ENCODE data around the gene GLIPR1L2. TPM values are rescaled to one million over a fixed set of nuclear protein-coding genes. Genes with fewer than 3 reads are reported as not detected.

The GLIPR1L2 gene
- total and polyA plus RNA-seq, 2 donors (not counting 1 experiment from before 2014, with no cell fraction given): 0.37 to 0.91 TPM

GRCh38 chr12:75366629-75367028 is 24.3 kb upstream of the GLIPR1L2 start:
- Mint-ChIP-seq H3K9me3 (ENCODE audit: insufficient read depth) (no peaks in the 10 kb centered on the region), H3K4me1 (no peaks in the 10 kb centered on the region), H3K4me3 (no peak overlapping the region), H3K27ac (no peak overlapping the region), H3K27me3 (no peaks in the 10 kb centered on the region)
- no peak overlapping the region for H3K27ac ChIP-seq (ENCODE audit: low read length in 2 of 2)
- no peak overlapping the region for H3K4me3 ChIP-seq (ENCODE audit: control extremely low read depth in 1 of 5, extremely low read depth in 1 of 5, insufficient read depth in 1 of 5, low read depth in 2 of 5, low read length in 4 of 5)
- intact Hi-C loops (cut with micrococcal nuclease): no loop called here
- no peaks in the 10 kb centered on the region for H4K20me1 ChIP-seq (ENCODE audit: control insufficient read depth, insufficient read depth, low read length, poor library complexity, severe bottlenecking)
- H3K4me1 ChIP-seq (ENCODE audit: control insufficient read depth in 2 of 2, insufficient read depth in 2 of 2, low read length in 2 of 2): no peaks in the 10 kb centered on the region
- H3K9ac ChIP-seq (ENCODE audit: low read length): no peak overlapping the region
- no CpG with 5 or more reads among the region's 1 CpG for WGBS (ENCODE audit: insufficient coverage)
- H3K9me3 ChIP-seq (ENCODE audit: control extremely low read depth in 1 of 3, control insufficient read depth in 2 of 3, insufficient read depth in 1 of 3, low read length in 2 of 3): no peaks in the 10 kb centered on the region
- ChIA-PET CTCF (interaction anchor here (1.1 kb wide), 1 partner anchor 34 kb away, joined by 3 read pairs; no protein-coding TSS in a partner anchor), POLR2A (no interaction called here)
- no peak overlapping the region for H2AFZ ChIP-seq (ENCODE audit: insufficient read depth, low read depth, low read length, poor library complexity, severe bottlenecking)
- H3K36me3 ChIP-seq (replicated peaks in 1 of 2; ENCODE audit: control extremely low read depth in 1 of 2, control insufficient read depth in 1 of 2, extremely low read depth in 1 of 2, insufficient read depth in 2 of 2, low read length in 1 of 2): no peaks in the 10 kb centered on the region
- H3K27me3 ChIP-seq (replicated peaks in 1 of 4; ENCODE audit: control extremely low read depth in 1 of 4, control insufficient read depth in 3 of 4, insufficient read depth in 4 of 4, low read length in 3 of 4): no peaks in the 10 kb centered on the region
- DNase-seq (no peak), ATAC-seq (ENCODE audit: low read depth) (no peak)
- H3K79me2 ChIP-seq (ENCODE audit: control insufficient read depth, insufficient read depth, low read length): no peaks in the 10 kb centered on the region
- TF ChIP-seq EZH2 (IDR thresholded peaks at IDR 0.05; ENCODE audit: borderline replicate concordance, insufficient read depth, low read depth, low read length, poor library complexity, severe bottlenecking) (no peak), CTCF (IDR thresholded peaks at IDR 0.05) (no peak)
- H3K4me2 ChIP-seq (replicated peaks; ENCODE audit: low read depth, low read length, poor library complexity, severe bottlenecking): no peak overlapping the region

DNA sequence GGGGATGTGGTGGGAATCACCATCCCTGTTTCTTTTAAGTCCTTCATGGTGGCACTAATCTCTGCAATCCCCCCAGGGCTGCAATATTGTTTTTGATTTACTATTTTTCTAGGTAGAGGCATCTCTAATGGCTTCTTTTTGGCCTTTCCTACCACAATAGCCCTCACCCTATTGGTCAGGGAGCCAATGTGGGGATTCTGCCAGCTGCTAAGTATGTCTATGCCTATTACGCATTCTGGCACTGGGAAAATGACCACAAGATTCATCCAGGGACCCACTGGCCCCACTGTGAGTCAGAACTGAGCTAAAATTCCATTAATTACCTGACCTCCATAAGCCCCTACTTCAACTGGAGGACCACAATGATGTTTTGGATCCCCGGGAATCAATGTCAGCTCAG is 15.9 kb upstream of the GLIPR1L2 start:
- ATAC-seq (ENCODE audit: low read depth) (no peak), DNase-seq (no peak)
- 100% methylated on average over 2 of the region's 2 CpGs for WGBS (ENCODE audit: insufficient coverage)
- no peak overlapping the region for H3K4me2 ChIP-seq (replicated peaks; ENCODE audit: low read depth, low read length, poor library complexity, severe bottlenecking)
- Mint-ChIP-seq H3K4me3 (no peak overlapping the region), H3K27ac (no peak overlapping the region), H3K27me3 (no peaks in the 10 kb centered on the region), H3K4me1 (no peaks in the 10 kb centered on the region), H3K9me3 (ENCODE audit: insufficient read depth) (no peaks in the 10 kb centered on the region)
- CTCF ChIA-PET: no interaction called here
- no peaks in the 10 kb centered on the region for H3K36me3 ChIP-seq (replicated peaks in 1 of 2; ENCODE audit: control extremely low read depth in 1 of 2, control insufficient read depth in 1 of 2, extremely low read depth in 1 of 2, insufficient read depth in 2 of 2, low read length in 1 of 2)
- H3K9me3 ChIP-seq (ENCODE audit: control extremely low read depth in 1 of 3, control insufficient read depth in 2 of 3, insufficient read depth in 1 of 3, low read length in 2 of 3): no peaks in the 10 kb centered on the region
- no peak overlapping the region for H3K27ac ChIP-seq (ENCODE audit: low read length in 2 of 2)
- H3K9ac ChIP-seq (ENCODE audit: low read length): no peak overlapping the region
- POLR2A ChIA-PET: no interaction called here
- TF ChIP-seq CTCF (IDR thresholded peaks at IDR 0.05) (no peak), EZH2 (IDR thresholded peaks at IDR 0.05; ENCODE audit: borderline replicate concordance, insufficient read depth, low read depth, low read length, poor library complexity, severe bottlenecking) (no peak)
- intact Hi-C loops (cut with micrococcal nuclease): no loop called here
- H3K79me2 ChIP-seq (ENCODE audit: control insufficient read depth, insufficient read depth, low read length): no peaks in the 10 kb centered on the region
- H4K20me1 ChIP-seq (ENCODE audit: control insufficient read depth, insufficient read depth, low read length, poor library complexity, severe bottlenecking): no peaks in the 10 kb centered on the region
- H3K27me3 ChIP-seq (replicated peaks in 1 of 4; ENCODE audit: control extremely low read depth in 1 of 4, control insufficient read depth in 3 of 4, insufficient read depth in 4 of 4, low read length in 3 of 4): no peaks in the 10 kb centered on the region
- no peak overlapping the region for H3K4me3 ChIP-seq (ENCODE audit: control extremely low read depth in 1 of 5, extremely low read depth in 1 of 5, insufficient read depth in 1 of 5, low read depth in 2 of 5, low read length in 4 of 5)
- H3K4me1 ChIP-seq (ENCODE audit: control insufficient read depth in 2 of 2, insufficient read depth in 2 of 2, low read length in 2 of 2): no peaks in the 10 kb centered on the region
- no peak overlapping the region for H2AFZ ChIP-seq (ENCODE audit: insufficient read depth, low read depth, low read length, poor library complexity, severe bottlenecking)

Data from B cell (primary cell).